ENCODE results near the gene CAMTA1. TPM values are rescaled to one million over a fixed set of nuclear protein-coding genes. Genes with fewer than 3 reads are reported as not detected.
A peak's percentile ranks its signal among the peaks of the same experiment; 100 is the strongest.

CAMTA1 gene
- polyA plus RNA-seq, 1 of the 3 experiments (the other 2 are of a cell fraction): 63.1 TPM

GRCh38 chr1:7404046-7404742 is 618.9 kb downstream of the CAMTA1 start (continued):
- TF ChIP-seq RAD21 (IDR thresholded peaks at IDR 0.05; ENCODE audit: low read length): no peak
- no peak for TF ChIP-seq EP300 (IDR thresholded peaks at IDR 0.05; ENCODE audit: borderline replicate concordance in 1 of 2, low read depth in 1 of 2, low read length in 1 of 2)

- Histone ChIP-seq H4K20me1 (ENCODE audit: insufficient read depth) (no peaks in the 10 kb centered on the region), H2AFZ (ENCODE audit: low read depth) (no peak overlapping the region), H3K27me3 (ENCODE audit: insufficient read depth) (no peaks in the 10 kb centered on the region), H3F3A (replicated peaks; ENCODE audit: insufficient read depth) (no peaks in the 10 kb centered on the region), H3K36me3 (replicated peaks in 1 of 2; ENCODE audit: control insufficient read depth in 1 of 2, insufficient read depth in 2 of 2, low read length in 1 of 2) (no peaks in the 10 kb centered on the region), H3K9me3 (no peaks in the 10 kb centered on the region), H3K9me2 (no peaks in the 10 kb centered on the region), H3K4me3 (ENCODE audit: low read depth in 2 of 2, low read length in 1 of 2) (no peak overlapping the region), H3K27ac (ENCODE audit: low read depth in 2 of 2, low read length in 1 of 2) (no peak overlapping the region), H3K79me2 (ENCODE audit: insufficient read depth) (no peaks in the 10 kb centered on the region), H3K4me2 (no peak overlapping the region), H3K4me1 (ENCODE audit: control insufficient read depth in 1 of 2, insufficient read depth in 2 of 2, low read depth in 1 of 2, low read length in 1 of 2) (peaks cover 0 to 6% of the 10 kb centered on the region in 2 experiments; a peak in 3 of 4 replicates), H3K9ac (no peak overlapping the region)
- TF ChIP-seq USF2 (IDR thresholded peaks at IDR 0.05; ENCODE audit: borderline replicate concordance, low read depth, low read length): no peak
- no peak for TF ChIP-seq SMC3 (IDR thresholded peaks at IDR 0.05; ENCODE audit: low read depth, low read length)
- TF ChIP-seq RXRA (IDR thresholded peaks at IDR 0.05; ENCODE audit: borderline replicate concordance, low read depth): no peak
- no peak for TF ChIP-seq CHD2 (IDR thresholded peaks at IDR 0.05; ENCODE audit: low read length, partially characterized antibody)
- no peak for TF ChIP-seq TCF12 (IDR thresholded peaks at IDR 0.05)
- no peak for TF ChIP-seq ELF1 (IDR thresholded peaks at IDR 0.05)
- TF ChIP-seq IRF3 (IDR thresholded peaks at IDR 0.05; ENCODE audit: low read depth, low read length): no peak
- no peak for TF ChIP-seq REST (IDR thresholded peaks at IDR 0.05; ENCODE audit: low read depth, low read length)
- no peak for TF ChIP-seq ZBTB33 (IDR thresholded peaks at IDR 0.05; ENCODE audit: borderline replicate concordance, low read depth)
- CTCF ChIA-PET: no interaction called here
- 86% methylated on average over 5 of the region's 9 CpGs for WGBS (ENCODE audit: low lambda C conversion rate)
- peak; percentile 16 for DNase-seq
- POLR2A ChIA-PET: no interaction called here
These were observed 620.7 kb downstream of the CAMTA1 start for GRCh38 chr1:7405844-7406500.
